ENCODE data around the gene TBCEL.

DNA sequence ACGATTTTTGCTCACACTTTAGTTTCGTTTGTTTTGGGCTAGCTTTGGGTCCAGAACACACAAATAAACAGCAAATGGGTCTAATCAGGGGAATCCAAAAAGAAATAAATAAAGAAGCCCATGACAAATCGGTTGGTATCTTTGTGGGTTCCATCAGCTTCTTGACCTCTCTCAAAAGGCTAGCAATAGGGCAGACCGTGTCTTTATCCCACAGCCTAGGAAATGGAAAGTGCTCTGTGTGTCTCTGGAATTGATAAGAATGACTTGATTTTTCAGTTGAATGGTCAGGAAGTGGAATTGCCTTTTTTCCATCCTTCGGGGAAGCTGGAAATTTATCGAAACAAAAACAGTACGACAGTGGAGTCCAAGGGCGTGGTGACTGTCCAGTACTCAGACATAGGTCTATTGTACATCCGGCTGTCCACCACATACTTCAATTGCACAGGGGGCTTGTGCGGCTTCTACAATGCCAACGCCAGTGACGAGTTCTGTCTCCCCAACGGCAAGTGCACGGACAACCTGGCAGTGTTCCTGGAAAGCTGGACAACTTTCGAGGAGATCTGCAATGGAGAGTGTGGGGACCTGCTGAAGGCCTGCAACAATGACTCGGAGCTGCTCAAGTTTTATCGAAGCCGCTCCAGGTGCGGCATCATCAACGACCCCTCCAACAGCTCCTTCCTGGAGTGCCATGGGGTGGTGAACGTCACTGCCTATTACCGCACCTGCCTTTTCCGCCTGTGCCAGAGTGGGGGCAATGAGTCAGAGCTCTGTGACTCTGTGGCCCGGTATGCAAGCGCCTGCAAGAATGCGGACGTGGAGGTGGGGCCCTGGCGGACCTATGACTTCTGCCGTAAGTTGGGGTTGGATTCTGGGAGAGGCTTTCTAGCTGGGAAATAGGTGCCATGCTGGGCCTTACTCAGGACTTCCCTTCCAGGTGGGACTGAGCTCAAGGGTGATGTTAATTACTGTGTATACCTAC lies 105.7 kb downstream of the TBCEL start:
- TF ChIP-seq, protein P1, sequence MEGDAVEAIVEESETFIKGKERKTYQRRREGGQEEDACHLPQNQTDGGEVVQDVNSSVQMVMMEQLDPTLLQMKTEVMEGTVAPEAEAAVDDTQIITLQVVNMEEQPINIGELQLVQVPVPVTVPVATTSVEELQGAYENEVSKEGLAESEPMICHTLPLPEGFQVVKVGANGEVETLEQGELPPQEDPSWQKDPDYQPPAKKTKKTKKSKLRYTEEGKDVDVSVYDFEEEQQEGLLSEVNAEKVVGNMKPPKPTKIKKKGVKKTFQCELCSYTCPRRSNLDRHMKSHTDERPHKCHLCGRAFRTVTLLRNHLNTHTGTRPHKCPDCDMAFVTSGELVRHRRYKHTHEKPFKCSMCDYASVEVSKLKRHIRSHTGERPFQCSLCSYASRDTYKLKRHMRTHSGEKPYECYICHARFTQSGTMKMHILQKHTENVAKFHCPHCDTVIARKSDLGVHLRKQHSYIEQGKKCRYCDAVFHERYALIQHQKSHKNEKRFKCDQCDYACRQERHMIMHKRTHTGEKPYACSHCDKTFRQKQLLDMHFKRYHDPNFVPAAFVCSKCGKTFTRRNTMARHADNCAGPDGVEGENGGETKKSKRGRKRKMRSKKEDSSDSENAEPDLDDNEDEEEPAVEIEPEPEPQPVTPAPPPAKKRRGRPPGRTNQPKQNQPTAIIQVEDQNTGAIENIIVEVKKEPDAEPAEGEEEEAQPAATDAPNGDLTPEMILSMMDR (IDR thresholded peaks at IDR 0.05), result no peak
- no peak for TF ChIP-seq POLR2A (IDR thresholded peaks at IDR 0.05)
